NCI-H1930 (cell line): Measurements from ENCODE around the gene ATP1A4.

ENCODE experiments used
- DNase-seq, 2 experiments: peaks; one replicate each; lab custom pipeline; 2025; lab: John Stamatoyannopoulos, UW

ATP1A4 gene

GRCh38 chr1:160206421-160207117, 55.2 kb downstream of the ATP1A4 start:
- no peak for DNase-seq

GRCh38 chr1:160207118-160207650, 55.8 kb downstream of the ATP1A4 start:
- no peak for DNase-seq

- DNase-seq = no peak
Measured at GRCh38 chr1:160207771-160208556, 56.6 kb downstream of the ATP1A4 start.

- DNase-seq = no peak
Measured at GRCh38 chr1:160208557-160209320, 57.3 kb downstream of the ATP1A4 start.

- DNase-seq = no peak
Measured at GRCh38 chr1:160209321-160210046, 58.1 kb downstream of the ATP1A4 start.

GRCh38 chr1:160210561-160210960, 59.2 kb downstream of the ATP1A4 start:
- no peak for DNase-seq

GRCh38 chr1:160211046-160211790, 59.8 kb downstream of the ATP1A4 start:
- DNase-seq = no peak

GRCh38 chr1:160214481-160215140, 63.2 kb downstream of the ATP1A4 start:
- no peak for DNase-seq

GRCh38 chr1:160216301-160216700, 64.9 kb downstream of the ATP1A4 start:
- DNase-seq = no peak

GRCh38 chr1:160217481-160218051, 66.2 kb downstream of the ATP1A4 start:
- DNase-seq = no peak

- no peak for DNase-seq
Measured at GRCh38 chr1:160219062-160219929, 67.9 kb downstream of the ATP1A4 start.

GRCh38 chr1:160220301-160220700, 68.9 kb downstream of the ATP1A4 start:
- no peak for DNase-seq

GRCh38 chr1:160221089-160221488, 69.7 kb downstream of the ATP1A4 start:
- no peak for DNase-seq

- no peak for DNase-seq
Measured at GRCh38 chr1:160222546-160222945, 71.1 kb downstream of the ATP1A4 start.

- no peak for DNase-seq
Measured at GRCh38 chr1:160224606-160225005, 73.2 kb downstream of the ATP1A4 start.

- DNase-seq = no peak
Measured at GRCh38 chr1:160225345-160225744, 73.9 kb downstream of the ATP1A4 start.

GRCh38 chr1:160226623-160227022, 75.2 kb downstream of the ATP1A4 start:
- no peak for DNase-seq

- DNase-seq = no peak
Measured at GRCh38 chr1:160227034-160227433, 75.6 kb downstream of the ATP1A4 start.

GRCh38 chr1:160227561-160227960, 76.2 kb downstream of the ATP1A4 start:
- DNase-seq = no peak
